Suprapubic skin (tissue), 4 donors: ENCODE results near the gene OR8B3. TPM values are rescaled to one million over a fixed set of nuclear protein-coding genes. Genes with fewer than 3 reads are reported as not detected.
A peak's percentile ranks its signal among the peaks of the same experiment; 100 is the strongest.
"Not testable (repeated sequence)": the region's sequence is repeated elsewhere in the genome, so short reads cannot be mapped to it uniquely, and the experiment has no call there.

Source experiments
- DNase-seq, 2 donors: peaks; one replicate each; pipeline ENCODE4 v3.0.0-alpha.2; 2019; ENCODE audit warnings: low spot score in 2 of 2
- H3K27ac ChIP-seq: fragments of 200-600 bp; sonication (generic); one replicate; pipeline ENCODE4 v1.5.1; 2019
- H3K27me3 ChIP-seq: fragments of 200-600 bp; sonication (generic); one replicate; pipeline ENCODE4 v1.5.1; 2019
- H3K36me3 ChIP-seq: fragments of 200-600 bp; sonication (generic); one replicate; pipeline ENCODE4 v1.5.1; 2019
- H3K4me1 ChIP-seq: fragments of 200-600 bp; sonication (generic); one replicate; pipeline ENCODE4 v1.5.1; 2019
- H3K4me3 ChIP-seq: fragments of 200-600 bp; sonication (generic); one replicate; pipeline ENCODE4 v1.5.1; 2019; ENCODE audit warnings: mild to moderate bottlenecking
- H3K9me3 ChIP-seq: fragments of 200-600 bp; sonication (generic); one replicate; pipeline ENCODE4 v1.5.1; 2019
- EP300 ChIP-seq: sonication (generic); formaldehyde crosslinking; IDR thresholded peaks from one replicate; pipeline ENCODE4 v1.6.1; 2017; ENCODE audit warnings: antibody characterized with exemption
- POLR2A ChIP-seq, 2 donors: fragments of 450-650 bp; IDR thresholded peaks; one replicate each; pipeline ENCODE4 v1.6.1; 2017; ENCODE audit warnings: antibody characterized with exemption in 2 of 2, mild to moderate bottlenecking in 2 of 2, moderate library complexity in 2 of 2
- POLR2AphosphoS5 ChIP-seq, 3 donors: sonication (generic); formaldehyde crosslinking; IDR thresholded peaks; one replicate each; pipeline ENCODE4 v1.6.1; 2017; ENCODE audit warnings: antibody characterized with exemption in 3 of 3
- WGBS: methylation state at CpG from one replicate; pipeline ENCODE4 v1.1.5; 2018; 5-methylcytosine and 5-hydroxymethylcytosine counted together
- total RNA-seq, 4 donors: library from RNA; depleted of rRNA; stranded (reverse); fragments of >200 nt; gene quantifications; one replicate each; pipeline ENCODE4 v1.1.0, GENCODE V29; 2016
- TF ChIP-seq, protein P1 (sequence below), 2 donors: fragments of 200-600 bp in 1 of 2; fragments of 450-650 bp in 1 of 2; sonication (generic) in 1 of 2; IDR thresholded peaks; one replicate each; pipeline ENCODE4 v1.5.1; 2016 to 2019; ENCODE audit warnings: antibody characterized with exemption in 2 of 2, mild to moderate bottlenecking in 1 of 2, moderate library complexity in 1 of 2

OR8B3 gene
- total RNA-seq, 4 donors from 2014 or later = not detected

DNA sequence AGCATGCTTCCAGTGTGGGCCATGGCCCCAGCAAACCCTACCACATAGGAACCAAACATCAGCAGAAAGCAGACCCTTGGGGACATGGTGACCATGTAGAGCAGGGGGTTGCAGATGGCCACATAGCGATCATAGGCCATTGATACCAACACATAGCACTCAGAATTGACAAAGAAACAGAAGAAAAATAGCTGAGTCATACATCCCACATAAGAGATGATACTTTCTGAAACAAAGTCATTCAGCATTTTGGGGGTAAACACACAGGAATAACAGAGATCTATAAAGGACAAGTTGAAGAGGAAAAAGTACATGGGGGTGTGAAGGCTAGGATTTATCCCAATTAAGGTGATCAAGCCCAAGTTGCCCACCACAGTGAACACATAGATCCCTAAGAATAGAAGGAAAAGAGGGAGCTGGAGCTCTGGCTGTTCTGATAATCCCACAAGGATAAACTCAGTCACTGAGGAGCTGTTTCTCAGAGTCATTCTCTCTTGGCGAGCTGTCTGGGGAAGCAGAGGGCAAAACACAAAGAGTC lies 25.6 kb upstream of the OR8B3 start, which contains the start of gene OR8B4:
TSS of gene OR8B4 (minus strand) at position 488 of the 538 bp plus-strand sequence. CDS start at position 488, 0 bp downstream.
- H3K27me3 ChIP-seq = no peaks in the 10 kb centered on the region
- DNase-seq = no peak
- WGBS = 92% methylated on average over 2 of the region's 2 CpGs
- no peak for TF ChIP-seq EP300
- TF ChIP-seq POLR2AphosphoS5 (IDR thresholded peaks at IDR 0.05) = no peak
- TF ChIP-seq POLR2A (IDR thresholded peaks at IDR 0.05) = no peak
- TF ChIP-seq, protein P1, sequence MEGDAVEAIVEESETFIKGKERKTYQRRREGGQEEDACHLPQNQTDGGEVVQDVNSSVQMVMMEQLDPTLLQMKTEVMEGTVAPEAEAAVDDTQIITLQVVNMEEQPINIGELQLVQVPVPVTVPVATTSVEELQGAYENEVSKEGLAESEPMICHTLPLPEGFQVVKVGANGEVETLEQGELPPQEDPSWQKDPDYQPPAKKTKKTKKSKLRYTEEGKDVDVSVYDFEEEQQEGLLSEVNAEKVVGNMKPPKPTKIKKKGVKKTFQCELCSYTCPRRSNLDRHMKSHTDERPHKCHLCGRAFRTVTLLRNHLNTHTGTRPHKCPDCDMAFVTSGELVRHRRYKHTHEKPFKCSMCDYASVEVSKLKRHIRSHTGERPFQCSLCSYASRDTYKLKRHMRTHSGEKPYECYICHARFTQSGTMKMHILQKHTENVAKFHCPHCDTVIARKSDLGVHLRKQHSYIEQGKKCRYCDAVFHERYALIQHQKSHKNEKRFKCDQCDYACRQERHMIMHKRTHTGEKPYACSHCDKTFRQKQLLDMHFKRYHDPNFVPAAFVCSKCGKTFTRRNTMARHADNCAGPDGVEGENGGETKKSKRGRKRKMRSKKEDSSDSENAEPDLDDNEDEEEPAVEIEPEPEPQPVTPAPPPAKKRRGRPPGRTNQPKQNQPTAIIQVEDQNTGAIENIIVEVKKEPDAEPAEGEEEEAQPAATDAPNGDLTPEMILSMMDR (IDR thresholded peaks at IDR 0.05) = no peak
- no peak within 1 kb of the TSS for H3K27ac ChIP-seq
- no peak within 1 kb of the TSS for H3K4me3 ChIP-seq
- H3K36me3 ChIP-seq = no peaks in the 10 kb centered on the region
- no peaks in the 10 kb centered on the region for H3K4me1 ChIP-seq
- no peaks in the 10 kb centered on the region for H3K9me3 ChIP-seq

DNA sequence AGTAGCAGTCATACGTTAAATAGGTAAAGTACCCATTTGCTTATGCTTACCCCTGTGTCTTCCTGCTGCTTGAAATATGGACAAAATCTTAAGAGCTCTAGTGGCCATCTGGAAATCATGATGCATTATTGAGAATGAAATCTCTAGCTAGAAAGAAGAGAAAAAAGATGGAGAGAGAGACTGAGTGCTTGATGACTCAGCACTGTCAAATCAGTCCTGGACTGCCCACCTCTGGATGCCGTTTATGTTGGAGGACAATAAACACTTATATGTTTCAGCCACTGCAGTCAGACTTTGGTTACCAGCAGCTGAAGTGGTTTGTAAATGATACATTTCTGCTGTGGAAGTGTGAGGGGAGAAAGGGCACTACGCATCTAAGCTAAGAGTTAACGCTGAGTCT lies 22.2 kb upstream of the OR8B3 start:
- WGBS = 73% methylated on average over 4 of the region's 4 CpGs
- Histone ChIP-seq H3K36me3 (no peaks in the 10 kb centered on the region), H3K4me3 (no peak overlapping the region), H3K27ac (no peak overlapping the region), H3K9me3 (no peaks in the 10 kb centered on the region), H3K4me1 (no peaks in the 10 kb centered on the region), H3K27me3 (no peaks in the 10 kb centered on the region)
- TF ChIP-seq POLR2A (IDR thresholded peaks at IDR 0.05) = no peak
- no peak for TF ChIP-seq POLR2AphosphoS5 (IDR thresholded peaks at IDR 0.05)
- TF ChIP-seq, protein P1 (IDR thresholded peaks at IDR 0.05) = no peak
- no peak for TF ChIP-seq EP300
- no peak for DNase-seq

DNA sequence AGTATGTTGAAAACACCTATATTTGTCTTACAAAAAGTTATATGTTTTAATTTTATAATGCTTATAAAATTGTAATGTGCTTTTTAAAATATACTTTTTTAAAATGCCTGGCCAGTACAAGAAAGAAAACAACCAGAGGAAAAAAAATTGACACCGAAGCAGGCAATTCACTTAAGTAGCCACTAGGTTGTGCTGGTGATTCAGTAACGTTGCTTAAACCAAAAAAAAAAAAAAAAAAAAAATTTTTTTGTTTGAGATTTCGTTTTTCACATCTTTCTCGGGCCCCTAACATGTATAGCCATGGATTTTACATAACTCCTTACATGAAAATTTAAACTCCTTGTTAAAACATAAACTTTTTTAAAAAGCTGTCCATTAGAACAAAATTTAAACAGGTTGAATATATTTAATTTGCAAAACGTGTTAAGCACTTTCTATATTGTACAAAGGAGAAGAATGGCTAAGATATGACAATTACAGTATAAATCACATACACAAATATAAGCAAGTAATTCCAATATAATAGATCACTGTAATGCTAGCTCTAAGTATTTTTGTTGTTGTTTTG lies 16.6 kb upstream of the OR8B3 start:
- Histone ChIP-seq H3K4me3 (no peak overlapping the region), H3K9me3 (no peaks in the 10 kb centered on the region), H3K27ac (no peak overlapping the region), H3K27me3 (peaks cover 8% of the 10 kb centered on the region), H3K4me1 (no peaks in the 10 kb centered on the region), H3K36me3 (no peaks in the 10 kb centered on the region)
- WGBS = 17% methylated on average over 5 of the region's 5 CpGs
- TF ChIP-seq, protein P1 (IDR thresholded peaks at IDR 0.05) = peak in 1 of 2 donors; percentile 36
- no peak for TF ChIP-seq EP300
- DNase-seq = no peak

DNA sequence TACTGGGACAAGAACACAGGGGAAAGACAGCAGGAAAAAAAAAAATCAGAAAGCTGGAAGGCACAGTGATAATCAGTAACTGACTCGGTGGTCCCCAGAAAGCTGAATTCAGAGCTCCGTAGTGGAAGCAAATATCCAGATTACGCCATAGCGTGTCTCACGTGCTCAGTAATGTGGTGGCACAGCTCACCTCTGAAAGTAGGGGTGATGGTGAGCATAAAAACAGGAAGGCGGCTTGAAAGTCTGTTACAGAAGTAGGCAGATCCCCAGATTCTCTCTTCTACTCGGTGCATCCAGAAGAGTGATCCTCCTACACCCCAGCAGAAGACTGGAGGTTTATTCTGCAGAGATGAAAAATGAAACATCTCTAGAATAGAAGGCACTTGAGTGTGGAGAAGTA lies 11.1 kb upstream of the OR8B3 start:
- no peak overlapping the region for H3K27ac ChIP-seq
- no peaks in the 10 kb centered on the region for H3K36me3 ChIP-seq
- H3K4me1 ChIP-seq = no peaks in the 10 kb centered on the region
- DNase-seq = no peak
- H3K9me3 ChIP-seq = no peaks in the 10 kb centered on the region
- 91% methylated on average over 7 of the region's 7 CpGs for WGBS
- H3K27me3 ChIP-seq = peaks cover 8% of the 10 kb centered on the region
- H3K4me3 ChIP-seq = no peak overlapping the region
- TF ChIP-seq POLR2A (IDR thresholded peaks at IDR 0.05) = no peak
- TF ChIP-seq POLR2AphosphoS5 (IDR thresholded peaks at IDR 0.05) = no peak
- TF ChIP-seq EP300 = no peak
- TF ChIP-seq, protein P1 (IDR thresholded peaks at IDR 0.05) = no peak

DNA sequence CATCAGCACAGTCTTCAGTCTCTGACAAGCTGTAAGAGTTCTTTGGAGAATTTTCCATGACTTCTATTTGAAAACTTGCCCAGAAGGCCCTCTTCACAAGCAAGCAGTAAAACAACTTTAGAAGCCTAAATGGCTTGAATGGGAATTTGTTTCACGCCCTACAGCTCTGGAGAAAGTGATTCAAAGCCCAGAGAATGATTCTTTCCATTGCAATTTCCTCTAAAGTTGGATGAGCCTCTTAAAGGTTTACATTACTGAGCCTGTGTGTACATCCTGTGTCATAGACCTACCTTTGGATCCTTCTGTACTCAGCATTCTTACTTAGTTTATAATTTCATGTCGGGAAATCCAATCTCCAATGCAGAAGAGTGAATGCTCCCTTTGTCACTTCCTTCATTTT lies 6.8 kb upstream of the OR8B3 start:
- Histone ChIP-seq H3K9me3 (no peaks in the 10 kb centered on the region), H3K36me3 (no peaks in the 10 kb centered on the region), H3K27ac (no peak overlapping the region), H3K27me3 (no peaks in the 10 kb centered on the region), H3K4me3 (no peak overlapping the region), H3K4me1 (no peaks in the 10 kb centered on the region)
- 53% methylated on average over 2 of the region's 2 CpGs for WGBS
- TF ChIP-seq POLR2AphosphoS5 (IDR thresholded peaks at IDR 0.05) = no peak
- no peak for TF ChIP-seq POLR2A (IDR thresholded peaks at IDR 0.05)
- TF ChIP-seq, protein P1 (IDR thresholded peaks at IDR 0.05) = no peak
- TF ChIP-seq EP300 = no peak
- no peak for DNase-seq

DNA sequence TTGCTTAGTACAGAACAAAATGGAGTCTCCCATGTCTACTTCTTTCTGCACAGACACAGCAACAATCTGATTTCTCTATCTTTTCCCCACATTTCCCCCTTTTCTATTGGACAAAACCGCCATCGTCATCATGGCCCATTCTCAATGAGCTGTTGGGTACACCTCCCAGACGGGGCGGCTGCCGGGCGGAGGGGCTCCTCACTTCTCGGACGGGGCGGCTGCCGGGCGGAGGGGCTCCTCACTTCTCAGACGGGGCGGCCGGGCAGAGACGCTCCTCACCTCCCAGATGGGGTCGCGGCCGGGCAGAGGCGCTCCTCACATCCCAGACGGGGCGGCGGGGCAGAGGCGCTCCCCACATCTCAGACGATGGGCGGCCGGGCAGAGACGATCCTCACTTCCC lies 4.4 kb upstream of the OR8B3 start:
- H3K4me1 ChIP-seq, H3K27me3 ChIP-seq, DNase-seq, H3K4me3 ChIP-seq, H3K27ac ChIP-seq, H3K36me3 ChIP-seq, H3K9me3 ChIP-seq: not testable (repeated sequence)
- 88% methylated on average over 8 of the region's 27 CpGs for WGBS
